ENCODE measurements around the gene SLC25A41.
"Not testable (repeated sequence)": the region's sequence is repeated elsewhere in the genome, so short reads cannot be mapped to it uniquely, and the experiment has no call there.

SLC25A41 gene

DNA sequence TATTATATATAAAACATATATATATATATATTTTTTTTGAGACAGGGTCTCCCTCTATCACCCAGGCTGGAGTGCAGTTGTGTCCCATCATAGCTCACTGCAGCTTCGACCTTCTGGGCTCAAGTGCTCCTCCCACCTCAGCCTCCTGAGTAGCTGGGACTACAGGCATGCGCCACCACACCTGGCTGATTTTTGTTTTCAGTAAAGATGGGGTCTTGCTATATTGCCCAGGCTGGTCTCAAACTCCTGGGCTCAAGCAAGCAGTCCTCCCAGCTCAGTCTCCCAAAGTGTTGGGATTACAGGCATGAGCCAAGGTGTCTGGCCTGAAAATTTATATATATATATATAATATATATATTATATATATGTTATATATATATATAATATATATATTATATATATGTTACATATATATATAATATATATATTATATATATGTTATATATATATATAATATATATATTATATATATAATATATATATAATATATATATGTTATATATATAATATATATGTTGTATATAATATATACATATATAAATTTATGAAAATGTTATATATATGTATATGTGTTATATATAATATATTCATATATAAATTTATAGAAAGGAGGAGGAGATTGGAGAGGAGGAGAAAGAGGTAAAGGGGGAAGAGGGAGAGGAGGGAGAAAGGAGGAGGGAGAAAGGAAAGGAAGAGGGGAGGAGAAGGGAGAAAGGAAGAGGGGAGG is 4.7 kb downstream of the SLC25A41 start:
- DNase-seq (ENCODE audit: low read depth), result not testable (repeated sequence)

DNA sequence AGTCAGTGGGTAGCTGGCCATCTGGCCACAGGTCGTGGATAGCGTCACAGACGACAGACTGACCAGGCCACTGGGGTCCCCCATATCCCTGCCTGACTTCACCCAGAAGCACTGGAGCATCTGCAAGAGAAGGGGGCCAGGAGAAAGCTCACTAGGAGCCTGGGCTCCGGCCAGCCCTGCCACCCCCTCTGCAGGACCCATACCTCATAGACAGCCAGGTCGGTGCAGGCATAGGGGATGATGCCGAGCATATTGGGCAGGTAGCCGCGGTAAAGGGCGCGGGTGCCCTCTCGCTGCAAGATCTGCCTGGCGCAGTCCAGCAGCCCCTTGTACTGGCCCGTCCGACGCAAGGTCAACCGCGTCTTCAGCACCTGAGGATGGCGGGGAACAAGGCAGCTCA is 6.4 kb downstream of the SLC25A41 start:
- DNase-seq (ENCODE audit: low read depth), result no peak

DNA sequence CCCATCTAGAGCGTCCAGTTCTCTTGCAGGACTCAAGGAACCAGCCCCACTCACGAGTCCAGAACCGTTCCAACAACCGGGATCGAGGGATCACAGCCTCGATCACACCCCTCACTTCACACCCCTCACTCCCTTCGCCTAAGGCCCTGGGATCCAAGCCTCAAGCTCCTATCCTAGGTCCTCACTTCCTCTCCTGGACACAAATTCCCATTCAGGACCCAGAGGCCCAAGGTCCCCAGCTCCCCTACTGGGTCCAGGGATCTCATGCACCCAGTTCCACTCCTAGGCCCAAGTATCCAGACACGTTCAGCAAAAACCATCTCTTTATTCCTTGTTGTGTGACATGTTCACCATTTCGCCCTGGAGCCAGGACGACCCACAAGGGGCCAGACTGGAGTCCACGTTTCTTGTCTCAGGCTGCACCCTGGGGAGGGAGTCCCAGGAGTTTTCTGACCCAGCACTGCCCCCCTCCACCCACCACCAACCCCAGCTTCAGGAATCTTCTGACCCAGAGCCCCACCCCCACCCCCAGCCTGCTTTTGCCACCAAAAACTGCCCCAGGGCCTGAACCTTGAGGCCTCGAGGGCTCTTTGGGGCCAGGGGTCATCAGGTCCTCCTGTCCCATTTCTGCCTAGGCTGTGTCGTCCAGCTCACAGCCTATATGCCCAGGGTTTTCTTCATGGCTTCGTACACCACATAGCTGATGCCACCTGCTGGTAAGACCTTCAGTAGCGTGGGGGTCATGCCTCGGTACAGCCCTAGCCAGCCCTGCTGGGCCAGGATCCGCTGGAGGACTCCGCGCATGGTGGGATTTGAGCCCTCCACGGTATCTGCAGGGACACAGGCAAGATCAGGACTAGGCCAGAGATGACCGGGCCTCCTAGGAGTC is 7.6 kb downstream of the SLC25A41 start:
- DNase-seq (ENCODE audit: low read depth), result no peak

DNA sequence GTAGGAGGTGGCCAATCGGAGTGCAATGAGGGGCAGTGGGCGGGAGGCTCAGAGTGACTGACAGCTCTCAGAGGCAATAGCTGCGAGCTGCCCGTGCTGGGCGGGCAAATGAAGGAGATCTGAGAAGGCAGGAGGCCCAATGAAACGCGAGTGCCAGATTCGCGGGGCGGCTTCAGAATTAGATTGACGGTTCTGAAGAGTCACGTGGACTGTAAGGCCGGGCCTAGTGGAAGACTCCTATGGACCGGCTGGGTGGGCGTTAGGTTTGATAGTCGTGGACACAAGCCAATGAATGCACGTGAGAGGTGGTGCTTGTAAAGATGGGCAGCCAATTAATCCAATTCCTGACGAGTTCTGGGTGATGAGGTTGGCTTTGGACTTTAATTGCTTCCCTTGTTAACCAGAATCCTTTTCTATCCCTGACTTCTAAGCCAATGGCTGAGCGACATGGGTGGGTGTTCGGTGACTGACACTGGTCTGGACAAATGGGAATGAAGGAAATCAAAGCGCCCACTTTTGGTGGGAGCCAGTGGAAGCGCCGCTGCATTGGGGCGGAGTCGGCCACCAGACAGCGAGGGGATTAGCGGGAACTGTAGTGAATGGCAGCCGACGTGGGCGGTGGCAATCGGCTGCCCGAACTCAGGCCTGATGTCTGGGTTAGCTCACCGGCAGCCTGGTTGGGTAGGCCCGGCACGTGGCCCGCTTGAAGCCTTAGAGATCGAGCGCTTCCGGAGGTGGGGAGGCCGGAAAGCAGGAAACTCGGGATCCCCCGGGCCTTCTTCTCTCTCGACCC is 8.4 kb downstream of the SLC25A41 start:
- peak; percentile 100 for DNase-seq (ENCODE audit: low read depth)

DNA sequence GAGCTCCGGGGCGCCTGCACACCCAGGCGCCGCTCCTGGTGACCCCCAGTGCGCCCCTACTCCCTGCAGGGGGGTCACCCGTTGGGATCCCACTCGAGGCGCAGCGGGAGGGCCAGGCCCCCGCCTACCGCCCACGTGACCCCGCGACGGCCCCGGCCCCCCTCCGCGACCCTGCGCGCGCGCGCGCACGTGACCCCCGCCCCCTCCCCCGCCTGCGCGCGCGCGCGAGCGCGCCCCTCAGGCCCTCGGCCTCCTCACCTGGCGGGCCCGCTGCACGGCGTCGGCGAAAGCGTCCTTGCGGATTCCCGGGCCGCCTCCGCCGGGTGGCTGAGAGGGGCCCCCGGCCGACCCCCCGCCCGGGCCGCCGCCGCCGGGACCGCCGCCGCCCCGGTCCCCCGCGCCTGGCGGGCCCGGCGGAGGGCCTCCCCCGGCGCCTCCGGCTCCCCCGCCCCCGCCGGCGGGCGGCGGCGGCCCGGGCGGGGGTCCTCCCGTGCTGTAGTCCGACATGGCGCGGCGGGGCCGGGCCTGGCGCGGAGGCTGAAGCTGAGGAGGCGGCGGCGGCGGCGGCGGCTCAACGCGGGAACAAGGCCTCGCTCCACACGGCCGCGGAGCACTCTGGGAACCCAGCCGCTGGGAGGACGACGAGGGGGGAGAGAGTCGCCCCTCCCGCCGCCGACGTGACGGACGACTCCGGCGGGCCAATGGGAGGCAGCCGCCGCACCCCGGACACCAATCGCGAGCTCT is 9.2 kb downstream of the SLC25A41 start, which contains the start of gene KHSRP:
KHSRP (minus strand) TSS at position 617 of the 744 bp plus-strand sequence; CDS start at position 507, 110 bp downstream.
- DNase-seq (ENCODE audit: low read depth), result no peak

DNA sequence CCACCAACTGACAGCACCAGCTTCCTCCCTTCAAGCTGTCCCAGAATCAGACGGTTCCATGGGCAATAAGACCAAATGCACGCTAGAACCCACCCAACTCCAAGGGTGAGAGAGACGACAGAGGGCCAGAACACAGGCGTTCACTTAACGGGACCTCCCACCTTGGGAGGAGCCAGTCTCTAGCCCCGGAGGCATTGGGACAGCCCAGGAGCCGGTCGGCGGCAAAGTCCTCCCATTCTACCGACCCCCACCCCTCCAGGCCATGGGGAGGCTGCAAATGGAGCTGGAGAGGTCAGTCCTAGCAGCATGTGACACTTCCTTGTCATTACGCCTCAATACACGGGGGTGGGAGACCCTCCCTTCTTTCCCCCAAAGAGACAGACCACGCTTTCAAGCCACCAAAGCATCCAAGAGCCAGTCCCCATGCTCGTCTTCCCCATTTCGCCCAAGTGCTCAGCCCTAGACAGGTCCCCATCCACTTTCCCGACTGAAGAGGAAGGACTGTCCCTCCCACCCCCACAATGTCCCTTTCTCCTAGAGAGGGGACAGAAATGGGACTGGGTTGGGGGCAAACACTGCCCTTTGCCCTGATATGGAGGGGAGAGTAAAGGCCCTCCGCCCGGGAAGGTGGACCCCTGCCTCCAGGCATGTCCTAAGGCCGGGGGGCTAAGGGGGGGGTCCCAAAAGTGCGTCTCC is 9.9 kb downstream of the SLC25A41 start:
- DNase-seq (ENCODE audit: low read depth), result no peak

DNA sequence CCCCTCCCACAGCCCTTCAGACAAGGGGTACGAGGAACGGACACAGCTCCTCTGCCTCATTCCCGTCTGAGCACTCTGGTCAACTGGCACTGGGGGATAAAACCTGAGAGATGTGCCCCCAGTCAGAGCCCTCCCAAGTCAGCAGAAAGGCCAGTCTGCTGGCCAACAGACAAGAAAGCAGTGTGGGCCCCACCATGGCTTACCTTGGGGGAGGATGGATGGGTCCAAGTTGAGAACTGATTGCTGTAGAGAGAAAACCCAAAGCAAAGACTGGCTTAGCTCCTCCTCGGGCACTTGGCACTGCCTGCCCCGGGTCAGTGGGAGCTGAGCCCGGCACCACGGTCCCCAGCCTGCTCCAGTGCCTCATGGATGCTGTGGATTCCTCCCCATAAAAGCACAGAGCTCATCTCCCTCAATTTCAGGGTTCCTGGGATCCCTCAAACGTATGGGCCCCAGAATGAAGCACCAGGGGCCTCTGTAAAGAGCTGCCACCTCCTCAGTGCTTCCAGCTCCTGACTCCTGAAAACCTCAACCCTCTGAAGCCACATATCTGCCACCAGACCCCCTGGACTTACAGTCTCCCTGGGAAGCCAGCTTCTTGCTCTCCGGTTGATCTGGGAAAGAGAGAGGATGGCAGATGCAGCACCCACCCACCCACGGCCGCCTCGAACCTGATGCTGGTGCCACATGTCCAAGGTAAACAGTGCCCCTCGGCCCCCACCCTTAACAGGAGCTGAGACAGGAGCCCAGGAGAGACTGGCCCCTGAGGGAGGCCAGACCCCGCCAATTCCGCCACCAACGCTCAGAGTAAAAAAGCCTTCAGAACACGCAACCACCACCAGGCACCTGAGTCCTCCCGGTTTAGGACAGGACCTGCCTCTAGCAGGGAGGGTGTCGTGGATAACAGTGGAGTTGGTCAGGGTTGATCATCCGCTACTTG is 12.2 kb downstream of the SLC25A41 start:
- DNase-seq (ENCODE audit: low read depth), result no peak

DNA sequence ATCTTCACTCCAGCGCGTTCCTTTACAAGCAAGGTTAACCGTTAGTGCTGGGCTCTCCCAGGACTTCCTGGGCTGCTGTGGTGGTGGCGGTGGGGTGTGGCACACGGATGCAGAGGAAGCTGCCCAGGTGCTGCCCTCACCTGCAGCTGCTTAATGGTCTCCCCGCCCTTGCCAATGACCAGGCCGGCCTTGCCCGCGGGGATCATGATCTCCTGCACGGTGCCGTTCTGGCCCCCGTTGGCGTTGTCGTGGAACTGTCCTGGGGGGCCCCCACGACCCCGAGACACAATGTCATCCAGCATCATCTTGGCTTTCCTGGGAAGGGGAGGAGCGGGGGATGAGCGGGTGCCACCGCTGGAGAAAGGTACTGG is 15.0 kb downstream of the SLC25A41 start:
- DNase-seq (ENCODE audit: low read depth), result no peak

DNA sequence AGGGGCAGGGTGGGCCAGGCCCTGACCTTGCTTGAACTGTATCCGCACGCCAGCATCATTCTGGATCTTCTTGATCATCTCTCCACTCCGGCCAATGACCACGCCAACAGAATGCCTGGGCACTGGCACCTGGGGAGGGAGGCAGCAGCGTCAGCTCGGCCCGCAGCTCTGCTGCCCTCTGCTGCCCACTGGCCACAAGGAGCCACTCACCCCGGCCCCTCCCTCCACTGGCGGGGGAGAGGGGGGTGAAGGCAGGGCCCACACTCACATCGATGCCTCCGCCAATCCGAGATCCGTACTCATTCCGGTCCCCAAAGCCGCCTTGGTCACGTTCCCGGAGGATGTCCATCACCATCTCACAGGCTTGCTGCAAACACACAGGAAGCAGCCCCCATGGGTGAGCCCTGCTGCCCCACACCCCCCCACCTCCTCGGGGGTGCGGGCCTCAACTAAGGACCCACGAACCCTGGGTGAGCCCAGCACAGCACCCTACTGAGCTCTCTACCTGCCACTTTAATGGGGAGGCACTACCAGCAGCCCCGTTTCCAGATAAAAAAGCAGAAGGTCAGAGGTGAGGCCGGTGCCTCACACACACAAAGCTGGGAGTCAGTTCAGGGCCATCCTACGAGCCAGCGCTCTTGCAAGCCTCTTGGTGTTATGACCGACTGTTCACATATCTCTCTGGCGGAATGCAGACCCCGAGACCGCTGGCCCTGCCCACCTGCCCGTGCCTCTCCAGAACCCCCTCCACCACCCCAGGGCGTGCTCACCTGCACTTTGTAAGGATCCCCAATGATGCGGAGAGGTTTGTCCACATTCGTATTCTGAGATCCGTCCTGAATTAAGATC is 15.6 kb downstream of the SLC25A41 start:
- no peak for DNase-seq (ENCODE audit: low read depth)

DNA sequence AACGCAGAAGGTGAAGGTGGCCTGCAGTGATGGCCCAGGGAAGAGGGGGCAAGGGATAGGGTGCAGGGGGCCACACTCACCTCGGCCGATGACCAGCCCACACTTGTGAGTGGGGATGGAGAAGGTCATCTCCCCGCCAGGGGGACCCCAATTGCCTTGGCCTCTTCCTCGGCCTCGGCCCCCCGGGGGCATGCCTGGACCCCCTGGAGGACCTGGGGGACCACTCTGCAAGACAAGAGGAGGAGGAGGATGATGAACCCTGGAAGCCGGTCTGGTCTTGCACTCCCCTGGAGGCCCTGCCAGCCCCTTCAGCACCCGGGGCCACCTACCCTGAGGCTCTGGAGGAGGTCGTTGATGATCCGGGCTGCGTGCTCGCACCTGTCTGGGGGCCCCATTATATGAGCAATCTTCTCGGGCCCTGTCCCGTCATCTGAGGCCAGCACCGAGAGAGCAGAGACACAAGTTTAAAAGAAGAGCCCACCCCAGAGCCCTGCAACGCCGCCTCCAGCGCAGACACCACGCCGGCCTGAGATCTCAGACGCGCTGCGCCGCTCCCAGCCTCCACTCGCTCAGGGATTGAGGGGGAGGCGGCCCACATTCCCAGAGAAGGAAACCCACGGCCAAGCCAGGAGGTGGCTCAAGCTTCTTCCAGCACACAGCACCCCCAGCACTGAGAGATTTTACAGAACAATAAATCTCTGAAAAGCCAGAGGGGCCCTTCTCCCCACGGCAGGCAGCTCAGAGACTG is 16.7 kb downstream of the SLC25A41 start:
- DNase-seq (ENCODE audit: low read depth), result no peak

DNA sequence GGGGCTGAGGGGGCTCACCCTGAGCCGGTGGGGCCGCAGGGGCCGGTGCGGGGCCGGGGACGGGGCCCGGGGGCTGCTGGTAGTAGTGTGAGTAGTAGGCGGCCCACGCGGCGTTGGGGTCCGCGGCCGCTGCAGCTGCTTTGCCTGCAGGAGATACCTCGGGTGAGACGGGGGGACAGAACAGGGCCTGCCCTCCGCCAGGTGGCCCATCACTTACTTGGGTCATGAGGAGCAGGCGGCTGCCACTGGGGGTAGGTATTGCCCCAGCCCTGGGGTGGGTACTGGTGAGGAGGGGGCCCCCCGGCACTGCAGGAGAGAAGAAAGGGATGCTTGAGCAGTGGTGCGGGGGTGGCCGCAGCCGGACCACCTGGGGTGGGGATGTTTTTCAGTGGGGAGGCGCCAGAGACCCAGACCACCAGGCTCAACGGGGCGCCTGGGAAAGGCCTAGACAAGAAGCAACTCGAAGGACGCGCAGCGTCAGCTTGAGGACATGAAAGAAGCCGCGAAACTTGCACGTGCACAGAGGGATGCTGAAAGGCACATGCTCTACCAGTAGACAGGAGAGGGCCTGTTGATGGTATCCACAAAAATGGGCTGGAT is 17.9 kb downstream of the SLC25A41 start:
- no peak for DNase-seq (ENCODE audit: low read depth)

DNA sequence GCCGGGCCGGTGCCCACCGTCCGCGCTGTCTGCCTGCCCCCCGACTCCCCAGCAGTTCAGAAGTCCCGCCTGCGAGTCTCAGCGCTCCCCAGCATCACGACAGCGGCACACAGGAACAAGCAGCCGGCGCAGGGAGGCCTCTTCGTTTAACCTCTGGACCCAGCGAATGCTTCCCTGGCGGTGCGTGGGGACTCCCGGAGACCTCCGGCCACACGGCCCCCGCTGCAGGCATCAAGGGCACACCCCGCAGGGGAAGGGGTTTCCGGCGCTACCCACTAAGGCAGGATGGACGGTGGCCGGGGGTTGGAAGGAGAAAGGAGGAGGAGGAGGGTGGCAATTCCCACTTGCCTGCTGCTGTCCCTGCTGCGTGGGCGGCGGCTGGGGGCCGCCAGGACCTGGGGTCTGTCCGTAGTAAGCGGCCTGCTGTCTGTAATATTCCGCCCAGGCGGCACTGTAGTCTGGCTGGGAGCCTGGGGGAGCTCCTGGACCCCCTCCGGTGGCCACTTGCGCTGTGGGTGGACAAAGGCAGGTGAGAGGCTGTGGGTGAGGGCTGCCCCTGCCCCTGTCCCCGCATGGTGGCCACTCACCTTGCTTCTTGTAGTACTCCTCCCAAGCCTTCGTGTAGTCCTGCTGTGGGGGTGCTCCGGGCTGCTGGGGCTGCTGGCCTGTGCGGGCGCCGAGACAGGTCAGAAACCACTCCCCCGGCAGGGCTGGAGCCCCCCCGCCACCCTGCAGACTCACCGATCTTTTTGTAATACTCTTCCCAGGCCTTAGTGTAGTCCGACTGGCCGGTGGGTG is 18.6 kb downstream of the SLC25A41 start:
- no peak for DNase-seq (ENCODE audit: low read depth)

DNA sequence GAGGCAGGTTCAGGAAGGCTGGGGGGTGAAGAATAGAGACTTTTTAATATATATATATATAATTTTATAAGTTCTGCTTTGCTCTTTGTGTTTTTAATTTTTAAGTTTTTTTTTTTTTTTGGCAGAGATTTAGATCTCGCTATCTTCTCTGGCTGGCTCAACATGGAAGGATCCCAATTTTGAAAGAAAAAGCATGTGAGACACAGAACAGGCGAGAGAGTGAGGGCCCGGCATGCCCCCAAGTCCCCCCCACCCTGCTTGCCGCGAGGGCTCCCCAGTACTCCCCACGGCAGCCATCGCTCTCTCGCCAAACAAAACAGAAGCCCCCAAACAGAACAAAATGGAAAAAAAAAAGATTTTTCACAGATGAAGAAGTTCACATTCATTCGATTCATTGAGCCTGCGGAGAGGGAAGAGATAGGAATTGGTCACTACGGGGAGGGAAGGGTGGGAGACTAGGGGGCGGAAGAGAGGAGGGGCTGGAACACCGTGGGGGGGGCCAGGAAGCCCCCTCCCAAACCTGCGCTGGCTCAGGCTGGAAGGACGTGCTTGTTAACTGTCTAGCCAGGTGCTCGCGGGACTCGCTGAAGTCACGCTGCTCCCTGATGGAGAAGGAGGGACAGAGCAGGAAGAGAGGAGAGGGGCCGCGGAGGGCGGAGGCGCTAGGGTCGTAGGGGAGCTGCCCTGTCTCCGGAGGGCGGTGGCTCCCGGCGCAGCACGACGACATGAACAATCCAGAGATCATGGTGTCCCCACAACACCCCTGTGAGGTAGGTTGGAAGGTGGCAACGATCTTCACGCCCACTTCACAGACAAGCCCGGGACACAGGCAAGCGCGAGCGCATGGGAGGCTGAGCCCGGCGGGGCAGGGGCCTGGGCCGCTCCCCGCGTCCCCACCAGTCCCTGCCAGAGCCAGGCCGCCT is 19.6 kb downstream of the SLC25A41 start:
- no peak for DNase-seq (ENCODE audit: low read depth)

DNA sequence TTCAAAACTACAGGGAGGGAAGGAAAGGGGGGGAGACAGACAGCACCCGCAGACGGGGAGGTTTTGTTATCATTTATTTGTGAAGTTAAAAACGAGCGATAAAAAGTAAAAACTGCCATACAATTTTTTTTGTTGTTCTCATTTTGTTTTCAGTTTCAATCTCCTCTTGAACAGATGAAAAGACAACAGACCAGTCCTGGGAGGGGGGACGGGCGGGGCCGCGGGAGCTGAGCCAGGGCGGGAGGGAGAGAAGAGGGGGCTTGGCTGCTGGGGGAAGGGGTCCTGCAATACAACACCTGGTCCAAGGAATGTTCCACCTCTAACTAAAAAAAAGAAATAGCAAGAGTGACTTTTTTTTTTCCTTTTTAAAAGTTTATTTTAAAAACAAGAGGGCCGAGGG is 20.3 kb downstream of the SLC25A41 start:
- DNase-seq (ENCODE audit: low read depth), result no peak

DNA sequence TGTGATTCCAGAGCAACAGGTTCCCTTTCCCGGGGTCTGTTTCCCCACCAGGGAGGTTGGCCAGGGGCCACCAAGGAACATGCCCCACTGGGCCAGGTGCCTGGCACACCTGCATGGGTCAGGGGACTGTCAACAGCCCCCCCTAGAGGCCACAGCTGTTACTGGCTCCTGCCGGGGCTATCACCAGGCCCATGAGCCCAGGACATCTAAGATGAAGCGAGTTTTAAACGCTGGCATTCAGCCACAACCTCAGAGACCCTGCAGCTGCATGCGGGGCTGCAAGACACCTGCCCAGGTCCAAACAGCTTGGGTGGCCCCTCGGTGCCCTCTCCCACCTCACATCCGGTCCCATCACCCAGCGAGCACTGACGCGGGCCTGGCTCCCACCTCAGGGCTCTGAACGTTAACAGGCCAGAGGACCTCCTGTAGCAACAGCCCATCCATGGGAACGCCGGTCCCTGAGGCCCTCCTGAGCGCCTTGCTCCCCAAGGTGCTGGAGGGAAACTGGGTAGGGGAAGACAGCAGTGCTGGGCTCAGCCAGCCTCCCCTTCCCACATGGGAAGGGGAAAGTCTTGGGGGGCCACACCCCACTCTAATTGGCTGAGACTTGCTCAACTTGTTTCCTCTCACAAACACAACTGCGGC is 21.0 kb downstream of the SLC25A41 start:
- DNase-seq (ENCODE audit: low read depth), result no peak

Measured in GM04503 (cell line).